SK-N-SH (cell line): ENCODE data around the gene INTS1. TPM values are rescaled to one million over a fixed set of nuclear protein-coding genes. Genes with fewer than 3 reads are reported as not detected.

ENCODE experiments used
- CTCF ChIA-PET: fragments of 300-600, 350-600 bp; formaldehyde crosslinking; extraction: SDS; loops from one replicate; lab custom pipeline; 2021; lab: Yijun Ruan, JAX
- POLR2A ChIA-PET: fragments of 350-600 bp; sonication (Branson Sonifier 250); formaldehyde crosslinking; extraction: SDS; loops from one replicate; lab custom pipeline; 2020; ENCODE audit warnings: antibody characterized with exemption, inconsistent platforms; lab: Yijun Ruan, JAX
- DNase-seq: peaks from one replicate; pipeline ENCODE4 v3.0.0; 2012
- H2AFZ ChIP-seq: fragments of 200-600 bp; sonication (generic); 2 replicates; pipeline ENCODE4 v1.8.1; 2016; ENCODE audit warnings: antibody characterized with exemption, mild to moderate bottlenecking, low read depth
- H3F3A ChIP-seq: fragments of 200-600 bp; sonication (generic); replicated peaks from 2 replicates; pipeline ENCODE3; 2016; ENCODE audit warnings: antibody characterized with exemption, mild to moderate bottlenecking; ENCODE audit not compliant: insufficient read depth
- H3K27ac ChIP-seq, 2 experiments: fragments of 200-500 bp in 1 of 2; fragments of 200-600 bp in 1 of 2; sonication (Bioruptor generic) in 1 of 2; sonication (generic), shearing (Covaris generic) in 1 of 2; 2 replicates each; pipeline versions ENCODE4 v1.5.1 to v1.6.1; 2014 to 2016; ENCODE audit warnings: low read depth in 2 of 2, inconsistent platforms in 1 of 2, low read length in 1 of 2, mild to moderate bottlenecking in 1 of 2, mixed read lengths in 1 of 2
- H3K27me3 ChIP-seq: fragments of 200-600 bp; sonication (generic), shearing (Covaris generic); 2 replicates; pipeline ENCODE4 v1.6.1; 2016; ENCODE audit warnings: mixed run types; ENCODE audit not compliant: insufficient read depth
- H3K36me3 ChIP-seq, 2 experiments: fragments of 200-500 bp in 1 of 2; fragments of 200-600 bp in 1 of 2; sonication (Bioruptor generic) in 1 of 2; sonication (generic) in 1 of 2; replicated peaks in 1 of 2; 2 replicates each; pipeline versions ENCODE3 to v1.5.1; 2014 to 2016; ENCODE audit warnings: low read length in 1 of 2, mild to moderate bottlenecking in 1 of 2; ENCODE audit not compliant: insufficient read depth in 2 of 2, control insufficient read depth in 1 of 2
- H3K4me1 ChIP-seq, 2 experiments: fragments of 200-500 bp in 1 of 2; fragments of 200-600 bp in 1 of 2; sonication (Bioruptor generic) in 1 of 2; sonication (generic), shearing (Covaris generic) in 1 of 2; 2 replicates each; pipeline versions ENCODE4 v1.5.1 to v1.6.1; 2014 to 2016; ENCODE audit warnings: low read depth in 1 of 2, low read length in 1 of 2, mixed run types in 1 of 2; ENCODE audit not compliant: insufficient read depth in 2 of 2, control insufficient read depth in 1 of 2
- H3K4me2 ChIP-seq: fragments of 200-600 bp; sonication (generic), shearing (Covaris generic); 2 replicates; pipeline ENCODE4 v1.6.1; 2017; ENCODE audit warnings: mixed run types
- H3K4me3 ChIP-seq, 2 experiments: fragments of 200-500 bp in 1 of 2; fragments of 200-600 bp in 1 of 2; sonication (Bioruptor generic) in 1 of 2; sonication (generic), shearing (Covaris generic) in 1 of 2; 2 replicates each; pipeline versions ENCODE4 v1.5.1 to v1.8.1; 2014 to 2016; ENCODE audit warnings: low read depth in 2 of 2, inconsistent platforms in 1 of 2, low read length in 1 of 2, mild to moderate bottlenecking in 1 of 2, mixed read lengths in 1 of 2, moderate library complexity in 1 of 2
- H3K79me2 ChIP-seq: fragments of 200-600 bp; sonication (generic); 2 replicates; pipeline ENCODE4 v1.8.1; 2017; ENCODE audit warnings: mild to moderate bottlenecking; ENCODE audit not compliant: insufficient read depth
- H3K9ac ChIP-seq: fragments of 200-600 bp; sonication (generic); 2 replicates; pipeline ENCODE4 v1.6.1; 2017; ENCODE audit warnings: mixed run types
- H3K9me2 ChIP-seq: fragments of 200-600 bp; sonication (generic); 2 replicates; pipeline ENCODE4 v1.6.1; 2017; ENCODE audit warnings: mixed run types
- H3K9me3 ChIP-seq: fragments of 200-600 bp; sonication (generic); 2 replicates; pipeline ENCODE4 v1.6.1; 2017; ENCODE audit warnings: mixed run types, mild to moderate bottlenecking, moderate library complexity
- H4K20me1 ChIP-seq: fragments of 200-600 bp; sonication (generic); 2 replicates; pipeline ENCODE4 v1.6.1; 2017; ENCODE audit warnings: mild to moderate bottlenecking, mixed run types; ENCODE audit not compliant: insufficient read depth
- ELF1 ChIP-seq: IDR thresholded peaks from 2 replicates; pipeline ENCODE4 v1.4.0; 2012
- FOSL2 ChIP-seq: IDR thresholded peaks from 2 replicates; pipeline ENCODE4 v1.4.0; 2012; ENCODE audit warnings: low read depth, mild to moderate bottlenecking, moderate library complexity, borderline replicate concordance
- FOXJ3 ChIP-seq: sonication (generic); formaldehyde crosslinking; IDR thresholded peaks from 2 replicates; pipeline ENCODE4 v1.5.1; 2020; ENCODE audit warnings: mild to moderate bottlenecking, missing genetic modification reagents
- GABPA ChIP-seq: IDR thresholded peaks from 2 replicates; pipeline ENCODE4 v1.4.0; 2012; ENCODE audit warnings: low read depth, mild to moderate bottlenecking
- MEF2A ChIP-seq: IDR thresholded peaks from 2 replicates; pipeline ENCODE4 v1.4.0; 2012; ENCODE audit warnings: low read depth, borderline replicate concordance
- POLR2AphosphoS5 ChIP-seq: IDR thresholded peaks from 2 replicates; pipeline ENCODE4 v1.6.1; 2012; ENCODE audit warnings: low read depth, low read length
- RFX5 ChIP-seq: IDR thresholded peaks from 2 replicates; pipeline ENCODE4 v1.6.1; 2012; ENCODE audit warnings: mild to moderate bottlenecking, improper control_type of control experiment, low read length
- SIN3A ChIP-seq: IDR thresholded peaks from 2 replicates; pipeline ENCODE4 v1.6.1; 2012; ENCODE audit warnings: low read depth, mild to moderate bottlenecking, low read length, moderate library complexity, borderline replicate concordance
- SMC3 ChIP-seq: IDR thresholded peaks from 2 replicates; pipeline ENCODE4 v1.6.1; 2012; ENCODE audit warnings: low read depth, low read length, improper control_type of control experiment
- TCF12 ChIP-seq: IDR thresholded peaks from 2 replicates; pipeline ENCODE4 v1.4.0; 2012
- WGBS: methylation state at CpG from one replicate; pipeline ENCODE4 v1.1.6; 2017; ENCODE audit warnings: low lambda C conversion rate; 5-methylcytosine and 5-hydroxymethylcytosine counted together
- polyA plus RNA-seq, 3 experiments: library from polyadenylated mRNA; depleted of rRNA; stranded (reverse); fragments of >200 nt; gene quantifications; 2 replicates each; pipeline ENCODE4 v1.2.3, GENCODE V29; 2012
- TF ChIP-seq, protein P1 (sequence below): IDR thresholded peaks from 2 replicates; pipeline ENCODE4; 2012
- TF ChIP-seq, protein P2 (sequence below): fragments of 150-350 bp; IDR thresholded peaks from 2 replicates; pipeline ENCODE4 v1.6.1; 2017; ENCODE audit warnings: antibody characterized with exemption, low read length, low read depth, borderline replicate concordance
- TF ChIP-seq, protein P3 (sequence below): fragments of 200-600 bp; sonication (generic); IDR thresholded peaks from 2 replicates; pipeline ENCODE4 v1.6.1; 2017; ENCODE audit warnings: antibody characterized with exemption, mild to moderate bottlenecking, moderate library complexity

Gene INTS1
- polyA plus RNA-seq, 1 of the 3 experiments (the other 2 are of a cell fraction): 48.1 TPM

DNA sequence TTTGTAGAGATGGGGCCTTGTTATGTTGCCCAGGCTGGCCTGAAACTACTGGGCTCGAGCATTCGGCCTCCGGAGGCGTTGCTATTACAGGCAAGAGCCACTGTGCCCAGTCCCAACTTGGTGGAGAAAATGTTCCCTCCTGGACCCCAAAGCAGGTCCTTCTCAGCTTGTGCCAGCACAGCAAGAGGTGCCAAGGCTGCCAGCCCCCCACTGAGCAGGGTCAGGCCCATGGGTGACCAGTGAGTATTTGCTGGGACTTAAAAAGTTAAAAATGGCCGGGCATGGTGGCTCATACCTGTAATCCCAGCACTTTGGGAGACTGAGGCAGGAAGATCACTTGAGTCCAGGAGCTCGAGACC lies 30.9 kb upstream of the INTS1 start (continued):
- TF ChIP-seq, protein P1, sequence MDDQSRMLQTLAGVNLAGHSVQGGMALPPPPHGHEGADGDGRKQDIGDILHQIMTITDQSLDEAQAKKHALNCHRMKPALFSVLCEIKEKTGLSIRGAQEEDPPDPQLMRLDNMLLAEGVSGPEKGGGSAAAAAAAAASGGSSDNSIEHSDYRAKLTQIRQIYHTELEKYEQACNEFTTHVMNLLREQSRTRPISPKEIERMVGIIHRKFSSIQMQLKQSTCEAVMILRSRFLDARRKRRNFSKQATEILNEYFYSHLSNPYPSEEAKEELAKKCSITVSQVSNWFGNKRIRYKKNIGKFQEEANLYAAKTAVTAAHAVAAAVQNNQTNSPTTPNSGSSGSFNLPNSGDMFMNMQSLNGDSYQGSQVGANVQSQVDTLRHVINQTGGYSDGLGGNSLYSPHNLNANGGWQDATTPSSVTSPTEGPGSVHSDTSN: no peak
- TF ChIP-seq, all 33 proteins: peak for 0

DNA sequence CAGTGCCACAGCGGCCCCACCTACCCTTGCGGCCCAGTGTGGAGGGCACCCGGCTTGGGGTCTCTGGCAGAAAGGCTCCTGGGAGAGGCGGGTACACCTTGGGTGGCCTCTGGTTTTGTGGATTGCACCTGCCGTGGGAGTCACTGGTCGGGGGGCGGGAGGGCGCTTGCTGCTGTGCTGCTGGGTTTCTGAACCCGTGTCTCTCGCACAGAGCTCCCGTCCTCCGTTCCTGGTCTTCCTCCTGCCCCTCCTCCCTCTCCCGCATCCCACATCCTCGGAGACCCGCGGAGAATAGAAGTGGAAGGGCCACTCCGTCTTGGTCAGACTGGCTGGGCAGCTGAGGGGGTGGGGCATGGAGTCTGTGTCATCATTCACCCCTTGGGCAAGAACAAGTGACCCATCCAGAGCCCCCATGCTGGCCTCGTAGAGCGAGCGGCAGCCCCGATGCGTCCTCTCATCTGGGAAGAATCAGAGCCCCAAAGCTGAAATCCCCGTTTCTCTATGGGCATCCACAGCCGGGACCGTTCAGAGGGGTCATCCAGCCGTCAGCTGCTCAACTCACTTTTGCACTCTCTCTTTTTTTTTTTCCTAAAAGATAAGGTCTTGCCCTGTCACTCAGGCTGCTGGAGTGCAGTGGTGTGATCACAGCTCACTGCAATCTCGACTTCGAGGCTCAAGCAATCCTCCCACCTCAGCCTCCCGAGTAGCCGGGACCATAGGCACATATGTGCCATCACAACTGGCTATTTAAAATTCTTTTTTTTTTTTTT lies 30.3 kb upstream of the INTS1 start:
- Histone ChIP-seq H3K79me2 (peaks cover 84% of the 10 kb centered on the region), H3K27me3 (no peaks in the 10 kb centered on the region), H3K27ac (peak overlapping the region in 1 of 2 experiments; percentile 97; a peak in 2 of 4 replicates), H3K4me3 (no peak overlapping the region), H3K9me3 (no peaks in the 10 kb centered on the region), H2AFZ (no peak overlapping the region), H3F3A (peaks cover 37% of the 10 kb centered on the region), H3K9me2 (no peaks in the 10 kb centered on the region), H3K4me1 (peaks cover 47 to 61% of the 10 kb centered on the region in 2 experiments; a peak in 3 of 4 replicates), H3K36me3 (peaks cover 0 to 3% of the 10 kb centered on the region in 2 experiments), H3K9ac (peak overlapping the region; percentile 62; the same call in 1 of the 2 replicates), H4K20me1 (peaks cover 13% of the 10 kb centered on the region; the same call in 1 of the 2 replicates), H3K4me2 (peak overlapping the region; percentile 92)
- CTCF ChIA-PET: interaction anchor here (0.8 to 4.0 kb wide), 5 partner anchors 21 to 58 kb away, joined by 3 to 24 read pairs (median 5); partner anchors contain the start of gene TMEM184A
- POLR2A ChIA-PET: no interaction called here
- no peak for DNase-seq
- no peak for TF ChIP-seq FOSL2
- TF ChIP-seq RFX5: no peak
- no peak for TF ChIP-seq TCF12
- TF ChIP-seq MEF2A: no peak
- no peak for TF ChIP-seq FOXJ3 (CRISPR knock-in tag)
- no peak for TF ChIP-seq SIN3A
- TF ChIP-seq, protein P1: no peak
- TF ChIP-seq, protein P2, sequence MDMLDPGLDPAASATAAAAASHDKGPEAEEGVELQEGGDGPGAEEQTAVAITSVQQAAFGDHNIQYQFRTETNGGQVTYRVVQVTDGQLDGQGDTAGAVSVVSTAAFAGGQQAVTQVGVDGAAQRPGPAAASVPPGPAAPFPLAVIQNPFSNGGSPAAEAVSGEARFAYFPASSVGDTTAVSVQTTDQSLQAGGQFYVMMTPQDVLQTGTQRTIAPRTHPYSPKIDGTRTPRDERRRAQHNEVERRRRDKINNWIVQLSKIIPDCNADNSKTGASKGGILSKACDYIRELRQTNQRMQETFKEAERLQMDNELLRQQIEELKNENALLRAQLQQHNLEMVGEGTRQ: no peak
- TF ChIP-seq ELF1: no peak
- TF ChIP-seq SMC3: no peak
- no peak for TF ChIP-seq GABPA
- TF ChIP-seq, protein P3, sequence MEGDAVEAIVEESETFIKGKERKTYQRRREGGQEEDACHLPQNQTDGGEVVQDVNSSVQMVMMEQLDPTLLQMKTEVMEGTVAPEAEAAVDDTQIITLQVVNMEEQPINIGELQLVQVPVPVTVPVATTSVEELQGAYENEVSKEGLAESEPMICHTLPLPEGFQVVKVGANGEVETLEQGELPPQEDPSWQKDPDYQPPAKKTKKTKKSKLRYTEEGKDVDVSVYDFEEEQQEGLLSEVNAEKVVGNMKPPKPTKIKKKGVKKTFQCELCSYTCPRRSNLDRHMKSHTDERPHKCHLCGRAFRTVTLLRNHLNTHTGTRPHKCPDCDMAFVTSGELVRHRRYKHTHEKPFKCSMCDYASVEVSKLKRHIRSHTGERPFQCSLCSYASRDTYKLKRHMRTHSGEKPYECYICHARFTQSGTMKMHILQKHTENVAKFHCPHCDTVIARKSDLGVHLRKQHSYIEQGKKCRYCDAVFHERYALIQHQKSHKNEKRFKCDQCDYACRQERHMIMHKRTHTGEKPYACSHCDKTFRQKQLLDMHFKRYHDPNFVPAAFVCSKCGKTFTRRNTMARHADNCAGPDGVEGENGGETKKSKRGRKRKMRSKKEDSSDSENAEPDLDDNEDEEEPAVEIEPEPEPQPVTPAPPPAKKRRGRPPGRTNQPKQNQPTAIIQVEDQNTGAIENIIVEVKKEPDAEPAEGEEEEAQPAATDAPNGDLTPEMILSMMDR: no peak
- TF ChIP-seq POLR2AphosphoS5: no peak
- 88% methylated on average over 30 of the region's 30 CpGs for WGBS
